ENCODE measurements around the gene ZFP36L2. TPM values are rescaled to one million over a fixed set of nuclear protein-coding genes. Genes with fewer than 3 reads are reported as not detected.

Gene ZFP36L2
- polyA plus RNA-seq, 1 of the 3 experiments (the other 2 are of a cell fraction), result 18.4 TPM

GRCh38 chr2:43273529-43273928, 47.1 kb upstream of the ZFP36L2 start:
- Histone ChIP-seq H3K79me2 (ENCODE audit: insufficient read depth) (no peaks in the 10 kb centered on the region), H3K4me3 (ENCODE audit: low read depth in 2 of 2, low read length in 1 of 2) (no peak overlapping the region), H3K4me1 (ENCODE audit: control insufficient read depth in 1 of 2, insufficient read depth in 2 of 2, low read depth in 1 of 2, low read length in 1 of 2) (peaks cover 54 to 71% of the 10 kb centered on the region in 2 experiments), H3F3A (replicated peaks; ENCODE audit: insufficient read depth) (peaks cover 28% of the 10 kb centered on the region), H3K4me2 (peak overlapping the region; percentile 46), H2AFZ (ENCODE audit: low read depth) (no peak overlapping the region), H3K9me3 (no peaks in the 10 kb centered on the region), H3K36me3 (replicated peaks in 1 of 2; ENCODE audit: control insufficient read depth in 1 of 2, insufficient read depth in 2 of 2, low read length in 1 of 2) (no peaks in the 10 kb centered on the region), H3K9ac (no peak overlapping the region), H4K20me1 (ENCODE audit: insufficient read depth) (no peaks in the 10 kb centered on the region), H3K27ac (ENCODE audit: low read depth in 2 of 2, low read length in 1 of 2) (peak overlapping the region; percentile 36 to 55; a peak in 3 of 4 replicates), H3K9me2 (no peaks in the 10 kb centered on the region), H3K27me3 (ENCODE audit: insufficient read depth) (no peaks in the 10 kb centered on the region)
- DNase-seq, result no peak
- ChIA-PET POLR2A (no interaction called here), CTCF (interaction anchor here (0.6 to 1.0 kb wide), 2 partner anchors 45 to 84 kb away, joined by 3 read pairs; no protein-coding TSS in a partner anchor)
- TF ChIP-seq, protein P1, sequence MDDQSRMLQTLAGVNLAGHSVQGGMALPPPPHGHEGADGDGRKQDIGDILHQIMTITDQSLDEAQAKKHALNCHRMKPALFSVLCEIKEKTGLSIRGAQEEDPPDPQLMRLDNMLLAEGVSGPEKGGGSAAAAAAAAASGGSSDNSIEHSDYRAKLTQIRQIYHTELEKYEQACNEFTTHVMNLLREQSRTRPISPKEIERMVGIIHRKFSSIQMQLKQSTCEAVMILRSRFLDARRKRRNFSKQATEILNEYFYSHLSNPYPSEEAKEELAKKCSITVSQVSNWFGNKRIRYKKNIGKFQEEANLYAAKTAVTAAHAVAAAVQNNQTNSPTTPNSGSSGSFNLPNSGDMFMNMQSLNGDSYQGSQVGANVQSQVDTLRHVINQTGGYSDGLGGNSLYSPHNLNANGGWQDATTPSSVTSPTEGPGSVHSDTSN (IDR thresholded peaks at IDR 0.05), result peak; percentile 37; the same call in 1 of the 2 replicates
- TF ChIP-seq, protein P2, sequence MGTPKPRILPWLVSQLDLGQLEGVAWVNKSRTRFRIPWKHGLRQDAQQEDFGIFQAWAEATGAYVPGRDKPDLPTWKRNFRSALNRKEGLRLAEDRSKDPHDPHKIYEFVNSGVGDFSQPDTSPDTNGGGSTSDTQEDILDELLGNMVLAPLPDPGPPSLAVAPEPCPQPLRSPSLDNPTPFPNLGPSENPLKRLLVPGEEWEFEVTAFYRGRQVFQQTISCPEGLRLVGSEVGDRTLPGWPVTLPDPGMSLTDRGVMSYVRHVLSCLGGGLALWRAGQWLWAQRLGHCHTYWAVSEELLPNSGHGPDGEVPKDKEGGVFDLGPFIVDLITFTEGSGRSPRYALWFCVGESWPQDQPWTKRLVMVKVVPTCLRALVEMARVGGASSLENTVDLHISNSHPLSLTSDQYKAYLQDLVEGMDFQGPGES (IDR thresholded peaks at IDR 0.05; ENCODE audit: low read depth, low read length), result no peak
- TF ChIP-seq FOSL2 (IDR thresholded peaks at IDR 0.05; ENCODE audit: borderline replicate concordance, low read depth) (peak; percentile 46; the same call in 1 of the 2 replicates), TCF12 (IDR thresholded peaks at IDR 0.05) (peak; percentile 71)
- 51% methylated on average over 4 of the region's 4 CpGs for WGBS (ENCODE audit: low lambda C conversion rate)

GRCh38 chr2:43270930-43271615, 44.7 kb upstream of the ZFP36L2 start:
- peak overlapping the region in 1 of 2 experiments; percentile 99; a peak in 1 of 4 replicates for H3K27ac ChIP-seq (ENCODE audit: low read depth in 2 of 2, low read length in 1 of 2)
- TF ChIP-seq, protein P3, sequence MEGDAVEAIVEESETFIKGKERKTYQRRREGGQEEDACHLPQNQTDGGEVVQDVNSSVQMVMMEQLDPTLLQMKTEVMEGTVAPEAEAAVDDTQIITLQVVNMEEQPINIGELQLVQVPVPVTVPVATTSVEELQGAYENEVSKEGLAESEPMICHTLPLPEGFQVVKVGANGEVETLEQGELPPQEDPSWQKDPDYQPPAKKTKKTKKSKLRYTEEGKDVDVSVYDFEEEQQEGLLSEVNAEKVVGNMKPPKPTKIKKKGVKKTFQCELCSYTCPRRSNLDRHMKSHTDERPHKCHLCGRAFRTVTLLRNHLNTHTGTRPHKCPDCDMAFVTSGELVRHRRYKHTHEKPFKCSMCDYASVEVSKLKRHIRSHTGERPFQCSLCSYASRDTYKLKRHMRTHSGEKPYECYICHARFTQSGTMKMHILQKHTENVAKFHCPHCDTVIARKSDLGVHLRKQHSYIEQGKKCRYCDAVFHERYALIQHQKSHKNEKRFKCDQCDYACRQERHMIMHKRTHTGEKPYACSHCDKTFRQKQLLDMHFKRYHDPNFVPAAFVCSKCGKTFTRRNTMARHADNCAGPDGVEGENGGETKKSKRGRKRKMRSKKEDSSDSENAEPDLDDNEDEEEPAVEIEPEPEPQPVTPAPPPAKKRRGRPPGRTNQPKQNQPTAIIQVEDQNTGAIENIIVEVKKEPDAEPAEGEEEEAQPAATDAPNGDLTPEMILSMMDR (IDR thresholded peaks at IDR 0.05), result peak; percentile 48
- TF ChIP-seq FOXM1 (IDR thresholded peaks at IDR 0.05; ENCODE audit: low read depth) (no peak), FOSL2 (IDR thresholded peaks at IDR 0.05; ENCODE audit: borderline replicate concordance, low read depth) (no peak), GABPA (IDR thresholded peaks at IDR 0.05; ENCODE audit: low read depth) (no peak), YY1 (IDR thresholded peaks at IDR 0.05; ENCODE audit: low read depth) (no peak), POLR2AphosphoS5 (IDR thresholded peaks at IDR 0.05; ENCODE audit: low read depth, low read length) (no peak), TAF1 (IDR thresholded peaks at IDR 0.05; ENCODE audit: borderline replicate concordance, low read depth, low read length) (no peak)
- TF ChIP-seq, protein P2 (IDR thresholded peaks at IDR 0.05; ENCODE audit: low read depth, low read length), result no peak
- H3K79me2 ChIP-seq (ENCODE audit: insufficient read depth), result no peaks in the 10 kb centered on the region
- no peak for DNase-seq
- no peak overlapping the region for H2AFZ ChIP-seq (ENCODE audit: low read depth)
- H3K4me2 ChIP-seq, result no peak overlapping the region
- 85% methylated on average over 4 of the region's 4 CpGs for WGBS (ENCODE audit: low lambda C conversion rate)
- ChIA-PET CTCF (interaction anchor here (1.0 to 7.4 kb wide), 4 partner anchors 19 to 213 kb away, joined by 3 to 61 read pairs (median 6); partner anchors contain the start of gene ZFP36L2), POLR2A (interaction anchor here (0.6 kb wide), 2 partner anchors 53 to 709 kb away, joined by 3 read pairs; no protein-coding TSS in a partner anchor)
- H3K27me3 ChIP-seq (ENCODE audit: insufficient read depth), result no peaks in the 10 kb centered on the region
- H3K9me3 ChIP-seq, result no peaks in the 10 kb centered on the region
- H3K9me2 ChIP-seq, result no peaks in the 10 kb centered on the region
- H3K4me1 ChIP-seq (ENCODE audit: control insufficient read depth in 1 of 2, insufficient read depth in 2 of 2, low read depth in 1 of 2, low read length in 1 of 2), result peaks cover 42 to 75% of the 10 kb centered on the region in 2 experiments
- no peak overlapping the region for H3K9ac ChIP-seq
- no peak overlapping the region for H3K4me3 ChIP-seq (ENCODE audit: low read depth in 2 of 2, low read length in 1 of 2)
- H4K20me1 ChIP-seq (ENCODE audit: insufficient read depth), result no peaks in the 10 kb centered on the region
- H3F3A ChIP-seq (replicated peaks; ENCODE audit: insufficient read depth), result peaks cover 17% of the 10 kb centered on the region
- no peaks in the 10 kb centered on the region for H3K36me3 ChIP-seq (replicated peaks in 1 of 2; ENCODE audit: control insufficient read depth in 1 of 2, insufficient read depth in 2 of 2, low read length in 1 of 2)
